Activated CD4-positive, alpha-beta T cell treated with anti-CD3 and anti-CD28 coated beads for 48 hours (primary cell): ENCODE results near the gene GABBR1.

Source experiments
- DNase-seq: peaks from one replicate; pipeline ENCODE4 v3.0.0-alpha.2; 2020

Gene GABBR1

DNA sequence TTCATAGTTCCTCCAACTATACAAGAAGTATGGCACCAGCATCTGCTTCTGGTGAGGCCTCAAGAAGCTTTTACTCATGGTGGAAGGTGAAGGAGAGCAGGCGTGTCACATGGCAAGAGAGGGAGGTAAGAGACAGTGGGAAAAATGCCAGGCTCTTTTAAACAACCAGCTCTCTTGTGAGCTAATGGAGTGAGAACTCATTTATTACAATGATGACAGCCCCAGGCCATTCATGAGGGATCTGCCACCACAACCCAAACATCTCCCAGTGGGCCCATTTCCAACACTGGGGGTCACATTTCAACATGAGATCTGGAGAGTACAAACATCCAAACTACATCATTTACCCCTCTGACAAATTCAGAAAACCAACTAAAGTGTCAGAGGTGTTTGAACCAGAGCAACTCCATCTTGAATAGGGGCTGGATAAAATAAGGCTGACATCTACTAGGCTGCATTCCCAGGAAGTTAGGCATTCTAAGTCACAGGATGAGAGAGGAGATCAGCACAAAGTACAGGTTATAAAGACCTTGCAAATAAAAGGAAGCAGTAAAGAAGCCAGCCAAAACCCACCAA, 71.3 kb downstream of the GABBR1 start:
- DNase-seq = no peak

DNA sequence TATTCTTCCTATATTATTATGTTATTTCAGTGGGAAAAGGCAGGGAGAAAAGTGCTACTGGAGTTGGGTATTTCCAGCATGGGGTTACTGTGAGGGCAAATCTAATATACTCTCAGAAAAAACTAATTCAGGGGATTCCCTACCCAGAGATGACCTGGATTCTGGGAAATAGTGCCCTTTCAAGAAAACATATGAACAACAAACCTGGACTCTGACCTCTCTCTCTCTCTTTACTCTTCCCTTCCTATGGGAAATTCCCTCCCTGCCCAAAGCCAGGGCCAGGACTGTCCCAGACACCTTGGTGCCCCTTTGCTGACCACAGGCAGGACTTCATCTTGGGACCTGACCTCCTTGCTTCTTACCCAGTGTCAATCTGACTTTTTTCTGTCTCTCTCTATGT, 71.9 kb downstream of the GABBR1 start:
- no peak for DNase-seq

DNA sequence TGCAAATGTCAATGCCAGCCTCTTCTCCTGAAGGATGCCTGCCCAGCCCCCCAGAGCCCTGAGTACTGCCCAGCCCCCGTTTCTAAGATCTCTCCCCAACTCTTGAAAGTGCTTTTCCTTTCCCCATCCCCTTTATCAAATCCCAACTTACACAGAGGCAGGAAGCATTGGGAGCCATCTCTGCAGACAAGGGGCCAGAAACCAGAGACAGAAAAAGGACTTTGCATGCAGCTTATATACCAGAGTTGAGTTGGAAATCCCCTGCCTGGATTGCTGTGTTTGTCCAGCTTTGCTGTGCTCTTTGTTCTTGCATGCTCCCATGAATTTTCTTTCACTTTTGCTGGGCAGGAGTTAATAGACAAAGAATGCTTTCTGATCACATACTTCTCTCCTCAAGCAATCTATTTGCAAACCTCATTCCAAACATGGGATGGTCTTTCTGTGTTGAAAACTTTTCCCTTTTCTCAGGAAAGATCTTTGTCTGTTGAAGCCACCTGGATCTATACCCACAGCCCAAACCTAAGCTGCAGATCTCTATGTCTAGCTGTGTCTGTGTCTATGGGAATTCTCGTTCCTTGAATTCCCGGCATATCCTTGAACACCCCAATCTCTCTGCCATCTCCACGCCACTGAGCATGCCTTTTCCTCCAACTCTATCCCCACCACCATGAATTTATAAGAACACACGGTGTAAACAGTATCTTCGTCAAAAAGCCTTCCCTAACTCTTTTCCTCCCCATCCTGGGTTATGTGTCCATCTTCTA, 73.3 kb downstream of the GABBR1 start, which contains the start of gene UBD:
UBD (minus strand) TSS at position 209 of the 764 bp plus-strand sequence; CDS start at position 178, 31 bp downstream.
- DNase-seq = no peak

DNA sequence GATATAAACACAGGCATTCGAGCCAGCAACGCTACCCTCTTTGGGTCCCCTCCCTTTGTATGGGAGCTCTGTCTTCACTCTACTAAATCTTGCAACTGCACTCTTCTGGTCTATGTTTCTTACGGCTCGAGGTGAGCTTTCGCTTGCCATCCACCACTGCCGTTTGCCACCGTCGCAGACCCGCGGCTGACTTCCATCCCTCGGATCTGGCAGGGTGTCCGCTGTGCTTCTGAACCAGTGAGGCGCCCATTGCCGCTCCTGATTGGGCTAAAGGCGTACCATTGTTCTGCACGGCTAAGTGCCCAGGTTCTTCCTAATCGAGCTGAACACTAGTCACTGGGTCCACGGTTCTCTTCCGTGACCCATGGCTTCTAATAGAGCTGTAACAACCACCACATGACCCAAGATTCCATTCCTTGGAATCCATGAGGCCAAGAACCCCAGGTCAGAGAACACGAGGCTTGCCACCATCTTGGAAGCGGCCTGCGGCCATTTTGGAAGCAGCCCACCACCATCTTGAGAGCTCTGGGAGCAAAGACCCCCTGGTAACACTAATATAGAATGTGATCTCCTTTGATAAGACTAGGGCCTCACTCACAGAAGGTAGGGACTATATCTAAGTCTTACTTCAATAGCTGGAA, 74.4 kb downstream of the GABBR1 start:
- DNase-seq = no peak

DNA sequence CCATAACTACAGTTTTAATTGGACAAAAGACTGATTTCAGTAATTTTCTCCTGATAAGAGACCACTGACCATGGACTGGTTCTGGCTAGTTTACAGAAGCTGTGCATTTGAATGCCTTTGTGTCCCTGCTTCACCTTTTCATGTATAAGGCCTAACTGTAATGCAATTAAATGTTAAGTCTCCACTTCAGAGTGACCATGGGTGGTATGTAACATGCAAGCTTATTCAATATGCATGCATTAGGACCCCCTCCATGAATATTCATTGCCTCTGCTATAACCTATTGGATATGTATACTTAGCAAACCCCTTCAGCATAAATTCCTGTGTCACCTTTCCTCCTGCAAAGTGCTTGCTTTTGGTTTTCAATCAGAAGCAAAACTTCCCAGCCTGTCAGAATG, 75.7 kb downstream of the GABBR1 start:
- no peak for DNase-seq

DNA sequence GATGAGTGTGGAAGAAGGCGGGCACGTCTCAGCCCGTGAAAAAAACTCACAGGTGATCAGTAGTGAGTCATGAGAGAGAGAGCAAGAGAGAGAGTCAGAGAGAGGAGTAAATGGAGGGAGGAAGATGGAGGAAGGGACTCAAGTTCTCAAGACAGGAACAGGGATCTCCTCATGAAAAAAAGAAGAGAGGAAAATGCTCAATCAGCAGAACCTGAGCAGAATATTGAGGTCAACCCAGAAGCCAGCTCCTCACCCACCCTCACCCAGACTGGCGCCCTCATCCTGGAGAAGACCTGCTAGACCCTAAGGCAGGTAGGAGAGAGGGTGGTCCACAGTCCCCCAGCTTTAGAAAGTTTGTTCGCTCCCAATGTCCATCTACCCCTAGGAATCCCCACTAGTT, 78.2 kb downstream of the GABBR1 start:
- no peak for DNase-seq

DNA sequence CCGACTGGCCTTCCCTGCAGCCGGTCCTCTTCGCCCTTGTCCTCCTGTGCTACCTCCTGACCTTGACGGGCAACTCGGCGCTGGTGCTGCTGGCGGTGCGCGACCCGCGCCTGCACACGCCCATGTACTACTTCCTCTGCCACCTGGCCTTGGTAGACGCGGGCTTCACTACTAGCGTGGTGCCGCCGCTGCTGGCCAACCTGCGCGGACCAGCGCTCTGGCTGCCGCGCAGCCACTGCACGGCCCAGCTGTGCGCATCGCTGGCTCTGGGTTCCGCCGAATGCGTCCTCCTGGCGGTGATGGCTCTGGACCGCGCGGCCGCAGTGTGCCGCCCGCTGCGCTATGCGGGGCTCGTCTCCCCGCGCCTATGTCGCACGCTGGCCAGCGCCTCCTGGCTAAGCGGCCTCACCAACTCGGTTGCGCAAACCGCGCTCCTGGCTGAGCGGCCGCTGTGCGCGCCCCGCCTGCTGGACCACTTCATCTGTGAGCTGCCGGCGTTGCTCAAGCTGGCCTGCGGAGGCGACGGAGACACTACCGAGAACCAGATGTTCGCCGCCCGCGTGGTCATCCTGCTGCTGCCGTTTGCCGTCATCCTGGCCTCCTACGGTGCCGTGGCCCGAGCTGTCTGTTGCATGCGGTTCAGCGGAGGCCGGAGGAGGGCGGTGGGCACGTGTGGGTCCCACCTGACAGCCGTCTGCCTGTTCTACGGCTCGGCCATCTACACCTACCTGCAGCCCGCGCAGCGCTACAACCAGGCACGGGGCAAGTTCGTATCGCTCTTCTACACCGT, 79.5 kb downstream of the GABBR1 start:
- DNase-seq = peak; percentile 40

DNA sequence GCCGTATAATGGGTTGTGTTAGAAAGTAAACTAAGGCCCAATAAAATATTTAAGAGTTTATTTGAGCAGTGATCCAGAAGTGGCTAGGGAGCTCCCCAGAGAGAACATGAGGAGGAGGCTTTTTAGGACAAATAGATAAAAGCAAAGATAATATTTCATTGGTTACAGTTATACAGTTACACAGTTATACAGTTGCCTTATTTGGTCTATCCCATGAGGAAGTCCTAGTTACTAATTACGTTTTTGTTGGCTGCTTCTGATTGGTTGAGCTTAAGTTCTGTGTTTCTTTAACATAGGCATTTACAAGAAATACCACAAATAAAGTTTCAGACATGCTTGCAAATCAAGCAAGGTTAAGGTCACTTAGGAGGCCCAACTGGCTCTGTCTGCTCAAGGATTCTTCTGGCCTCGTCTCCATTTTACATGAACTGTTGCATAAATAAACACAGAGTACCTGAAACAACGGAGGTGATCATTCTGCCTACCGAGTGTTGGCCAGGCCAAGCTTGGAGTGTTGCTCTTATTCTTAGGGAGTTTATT, 80.4 kb downstream of the GABBR1 start:
- no peak for DNase-seq

DNA sequence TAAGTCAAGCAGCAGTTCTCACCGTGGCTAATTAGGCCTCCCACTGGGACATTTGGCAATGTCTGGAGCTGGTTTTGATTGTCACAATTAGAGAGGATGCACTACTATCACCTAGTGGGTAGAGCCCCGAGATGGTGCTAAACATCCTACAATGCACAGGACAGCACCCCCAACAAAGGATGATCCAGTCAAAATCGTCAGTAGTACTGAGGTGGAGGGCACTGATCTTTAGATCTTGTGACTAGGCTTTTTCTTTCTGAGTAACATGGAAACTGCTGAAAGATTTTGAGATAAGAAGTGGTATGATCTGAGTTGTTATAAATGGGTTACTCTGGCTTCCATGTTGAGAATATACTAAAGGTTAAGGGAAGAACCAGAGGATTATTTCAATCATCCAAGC, 85.4 kb downstream of the GABBR1 start:
- peak; percentile 25 for DNase-seq

DNA sequence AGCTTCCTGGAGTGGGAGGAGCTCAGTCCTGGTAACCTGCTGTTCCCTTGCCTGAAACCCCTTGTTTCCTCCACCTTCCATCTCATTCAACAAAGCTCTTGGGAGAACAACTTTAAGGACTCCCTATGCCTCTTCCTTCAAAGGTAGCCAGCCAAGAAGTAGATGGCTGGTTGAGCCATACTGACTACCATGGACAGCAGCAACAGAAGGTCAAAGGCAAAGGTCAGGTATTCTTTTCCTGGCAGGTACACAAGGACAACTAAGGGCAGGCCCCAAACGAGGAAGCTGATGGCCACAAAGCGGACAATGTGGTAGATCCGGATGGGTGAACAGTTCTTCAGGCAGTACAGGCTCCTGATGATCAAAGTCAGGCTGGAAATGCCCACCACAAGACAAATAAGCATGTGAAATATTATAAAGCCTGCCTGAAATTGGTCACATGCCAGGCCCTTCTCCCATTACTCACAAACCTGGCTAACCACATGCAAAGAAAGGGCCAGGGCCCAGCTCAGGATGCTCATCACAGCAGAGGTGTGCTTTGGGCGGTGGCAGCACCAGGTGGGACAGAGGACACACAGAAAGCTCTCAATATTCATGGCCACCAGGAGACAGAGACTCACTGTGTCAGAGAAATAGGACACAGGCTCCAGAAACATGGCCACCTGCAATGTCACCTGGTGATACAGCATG, 95.1 kb downstream of the GABBR1 start:
- DNase-seq = no peak

DNA sequence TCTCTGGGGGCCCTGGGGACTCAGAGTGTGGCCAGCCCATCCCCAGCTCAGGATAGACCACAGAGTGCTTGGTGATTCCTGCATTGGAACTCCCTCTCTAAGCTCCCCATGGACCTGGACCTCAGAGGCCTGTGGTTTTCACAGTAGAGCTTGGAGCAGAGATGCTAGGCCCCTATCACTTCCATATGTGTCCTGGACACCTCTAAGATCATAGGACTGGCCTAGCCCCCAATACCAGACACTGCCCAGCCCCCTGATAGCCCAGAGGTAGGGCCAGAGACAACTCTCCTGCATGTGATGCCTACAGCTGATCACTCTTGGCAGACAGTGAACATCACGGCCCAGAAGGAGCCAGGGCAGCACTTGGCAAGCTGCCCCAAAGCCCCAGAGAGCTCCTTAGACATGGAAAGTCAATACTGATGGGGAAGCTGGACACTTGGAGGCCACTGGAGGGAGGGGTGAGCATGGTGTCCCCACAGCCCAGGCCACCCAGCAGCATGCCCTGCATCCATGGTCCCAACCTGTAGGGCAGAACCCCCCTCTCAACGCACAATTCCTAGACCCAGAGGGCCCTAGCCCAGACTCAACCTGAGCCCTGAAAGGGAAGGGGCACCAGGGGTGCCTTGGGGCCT, 100.5 kb downstream of the GABBR1 start:
- no peak for DNase-seq

DNA sequence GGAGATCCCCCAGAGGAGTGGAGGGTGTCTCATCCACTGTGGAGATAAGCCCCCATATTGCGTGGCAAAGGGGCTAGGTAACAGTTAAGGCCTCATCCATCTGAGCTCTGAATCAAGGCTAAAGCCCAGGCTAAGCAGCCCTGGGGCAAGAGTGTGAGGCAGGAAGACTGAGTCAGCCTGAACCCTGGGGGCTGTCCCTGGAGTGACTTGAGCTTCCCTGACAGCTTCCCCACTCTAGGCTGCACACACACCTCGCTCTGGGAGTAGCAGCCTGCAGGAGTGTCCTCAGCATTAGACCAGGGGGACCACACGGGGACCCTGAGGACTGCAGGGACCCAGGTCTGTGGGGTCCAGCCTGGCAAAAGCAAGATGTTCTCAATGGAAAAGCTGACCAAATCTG, 101.3 kb downstream of the GABBR1 start:
- DNase-seq = peak; percentile 48

DNA sequence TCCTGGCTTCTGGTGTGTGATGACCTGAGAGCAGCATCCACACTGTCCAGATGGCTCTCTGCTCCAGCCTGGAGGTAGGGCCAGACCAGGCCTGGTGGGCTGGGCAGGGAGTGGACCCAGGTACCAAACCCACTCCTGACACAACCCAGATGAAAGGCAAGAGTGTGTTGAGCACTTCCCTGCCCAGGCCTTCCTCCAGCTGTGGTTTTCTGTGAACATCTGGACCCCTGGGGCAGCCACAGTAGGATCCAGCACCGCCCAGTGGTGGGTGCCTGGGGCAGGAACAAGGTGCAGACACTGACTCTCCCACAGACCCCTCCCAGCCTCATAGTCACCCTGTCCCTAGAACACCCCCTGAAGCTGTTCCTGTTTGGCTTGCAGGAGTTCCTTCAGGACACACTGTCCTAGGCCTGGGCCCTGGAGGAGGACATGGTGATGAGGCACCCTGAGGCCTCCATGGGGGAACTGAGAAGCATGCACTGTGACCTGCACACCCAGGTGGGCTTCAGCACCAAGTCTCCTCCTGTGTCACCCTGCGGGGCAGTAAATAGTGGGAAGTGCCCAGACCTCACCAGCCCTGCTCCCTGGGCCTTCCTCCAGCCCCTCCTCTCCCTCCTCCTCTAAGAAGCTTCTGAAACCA, 102.2 kb downstream of the GABBR1 start:
- DNase-seq = no peak

DNA sequence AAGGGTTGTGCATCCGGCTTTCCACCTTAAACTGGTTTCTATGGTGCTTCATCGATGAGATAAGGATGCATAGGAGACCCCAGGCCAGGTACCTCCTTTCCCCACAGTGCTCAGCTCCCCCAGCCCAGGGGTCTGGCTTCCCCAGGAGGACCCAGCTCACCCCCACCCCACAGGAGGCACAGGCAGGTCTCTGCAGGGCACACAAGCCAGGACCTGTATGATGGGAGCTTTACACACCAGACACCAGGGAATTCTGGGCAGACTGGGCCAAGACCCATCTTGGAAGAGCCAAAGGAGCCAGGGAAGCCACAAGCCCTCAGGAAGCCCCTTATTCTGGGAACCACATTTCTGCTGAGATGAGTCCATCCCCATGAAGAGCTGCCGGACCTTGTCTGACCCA, 103.0 kb downstream of the GABBR1 start:
- DNase-seq = no peak

DNA sequence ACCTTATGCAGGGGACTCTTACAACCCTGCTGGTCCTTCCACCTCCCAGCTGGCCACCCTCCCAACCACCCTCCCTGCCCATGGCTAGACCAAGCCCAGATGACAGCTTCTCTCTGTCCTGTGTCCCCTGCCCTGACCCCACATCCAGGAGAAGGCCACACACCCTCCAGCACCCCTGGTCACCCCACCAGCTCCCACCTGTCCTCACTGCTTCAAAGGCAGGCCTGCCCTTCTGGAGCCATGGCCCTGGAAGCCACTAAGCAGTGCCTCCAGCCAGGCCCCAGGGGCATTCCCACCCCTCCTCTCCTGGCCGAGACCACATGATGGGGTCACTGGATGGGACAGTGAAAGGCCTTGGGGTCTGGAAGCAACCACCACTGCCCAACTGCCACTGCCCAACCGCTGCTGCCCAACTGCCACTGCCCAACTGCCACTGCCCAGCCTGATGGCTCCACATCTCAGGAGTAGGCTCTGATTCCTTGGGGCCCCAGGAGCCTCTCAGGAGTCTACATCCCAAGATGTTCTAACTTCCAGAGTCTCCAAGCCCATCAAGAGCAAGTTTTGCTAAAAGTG, 103.9 kb downstream of the GABBR1 start:
- no peak for DNase-seq

DNA sequence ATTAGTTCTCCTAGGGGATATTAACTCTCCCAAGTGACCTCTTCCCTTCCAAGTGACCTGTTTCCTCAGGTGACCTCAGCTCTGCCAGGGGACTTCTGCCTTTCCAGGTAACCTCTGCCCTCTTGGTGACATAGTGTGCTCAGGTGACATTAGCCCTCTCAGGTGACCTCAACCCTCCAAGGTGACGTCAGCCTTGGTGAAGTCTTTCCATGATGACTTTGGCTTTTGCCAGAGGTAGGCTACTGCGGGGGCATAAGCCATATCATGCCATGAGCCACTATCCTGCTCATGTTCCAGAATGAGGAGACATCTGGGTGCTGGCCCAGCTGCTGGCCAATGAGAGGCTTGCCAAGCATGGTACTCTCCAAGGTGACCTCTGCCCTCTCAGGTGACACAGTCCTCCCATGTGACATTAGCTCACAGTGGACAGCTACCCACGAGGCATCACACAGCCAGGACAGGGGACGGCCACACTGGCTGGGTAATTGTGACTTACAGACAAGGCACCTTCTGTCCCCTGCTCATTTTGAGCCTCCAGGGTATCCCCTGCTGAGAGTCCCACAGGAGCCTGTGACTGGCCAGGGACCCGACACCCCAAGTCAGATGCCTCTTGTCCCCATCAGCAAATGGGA, 104.6 kb downstream of the GABBR1 start:
- no peak for DNase-seq

DNA sequence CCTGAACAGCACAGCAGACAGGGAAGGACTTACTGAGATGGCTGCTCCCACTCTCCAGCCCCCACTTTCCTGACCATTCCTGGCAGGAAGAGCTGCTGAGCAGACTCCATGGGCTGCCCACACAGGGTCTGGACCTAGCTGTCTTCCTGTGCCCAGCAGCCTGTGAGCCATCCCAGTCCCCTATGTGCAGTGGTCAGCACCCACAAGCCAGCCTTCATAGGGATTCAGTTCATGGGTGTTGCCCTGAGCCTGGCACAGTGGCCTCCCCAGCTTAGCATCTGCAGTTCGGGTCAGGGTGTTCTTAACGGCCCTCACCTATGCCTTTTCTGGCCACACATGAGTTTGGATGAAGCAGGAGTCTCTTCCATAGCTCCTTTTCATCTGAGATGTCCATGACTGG, 105.4 kb downstream of the GABBR1 start:
- DNase-seq = no peak

DNA sequence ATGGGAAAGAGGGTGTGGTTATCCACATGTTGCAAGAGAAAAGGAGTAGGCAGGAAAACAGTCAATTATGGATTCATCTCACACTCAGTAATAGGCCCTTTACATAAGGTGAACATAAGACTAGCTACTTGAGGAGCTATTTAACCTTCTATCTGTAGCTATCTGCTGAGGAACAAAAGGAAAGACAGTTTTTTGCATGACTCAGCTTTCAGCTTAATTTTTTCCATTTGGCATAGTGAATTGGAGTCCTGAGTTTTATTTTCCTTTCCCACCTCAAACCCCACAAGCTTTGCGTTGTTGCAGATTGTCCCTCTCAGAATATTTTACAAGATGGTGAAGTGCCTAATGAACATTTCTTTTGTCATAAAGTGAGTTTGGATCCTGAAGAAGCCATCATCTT, 105.9 kb downstream of the GABBR1 start:
- DNase-seq = no peak

DNA sequence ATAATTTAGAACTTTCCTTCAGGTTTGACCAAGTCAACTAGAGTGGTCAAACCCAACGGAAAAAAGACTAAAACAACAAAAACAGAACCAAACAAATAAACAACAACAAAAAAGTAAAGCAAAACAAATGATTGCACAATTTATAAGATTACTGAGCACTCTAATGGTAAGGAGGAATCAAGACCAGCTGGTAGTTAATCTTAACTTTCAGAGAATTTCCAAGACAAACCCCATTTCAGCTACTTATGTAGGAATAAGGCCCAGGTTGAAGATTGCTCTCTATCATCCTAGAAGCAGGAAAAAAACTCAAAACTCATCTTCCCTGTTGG, 107.7 kb downstream of the GABBR1 start:
- DNase-seq = no peak

DNA sequence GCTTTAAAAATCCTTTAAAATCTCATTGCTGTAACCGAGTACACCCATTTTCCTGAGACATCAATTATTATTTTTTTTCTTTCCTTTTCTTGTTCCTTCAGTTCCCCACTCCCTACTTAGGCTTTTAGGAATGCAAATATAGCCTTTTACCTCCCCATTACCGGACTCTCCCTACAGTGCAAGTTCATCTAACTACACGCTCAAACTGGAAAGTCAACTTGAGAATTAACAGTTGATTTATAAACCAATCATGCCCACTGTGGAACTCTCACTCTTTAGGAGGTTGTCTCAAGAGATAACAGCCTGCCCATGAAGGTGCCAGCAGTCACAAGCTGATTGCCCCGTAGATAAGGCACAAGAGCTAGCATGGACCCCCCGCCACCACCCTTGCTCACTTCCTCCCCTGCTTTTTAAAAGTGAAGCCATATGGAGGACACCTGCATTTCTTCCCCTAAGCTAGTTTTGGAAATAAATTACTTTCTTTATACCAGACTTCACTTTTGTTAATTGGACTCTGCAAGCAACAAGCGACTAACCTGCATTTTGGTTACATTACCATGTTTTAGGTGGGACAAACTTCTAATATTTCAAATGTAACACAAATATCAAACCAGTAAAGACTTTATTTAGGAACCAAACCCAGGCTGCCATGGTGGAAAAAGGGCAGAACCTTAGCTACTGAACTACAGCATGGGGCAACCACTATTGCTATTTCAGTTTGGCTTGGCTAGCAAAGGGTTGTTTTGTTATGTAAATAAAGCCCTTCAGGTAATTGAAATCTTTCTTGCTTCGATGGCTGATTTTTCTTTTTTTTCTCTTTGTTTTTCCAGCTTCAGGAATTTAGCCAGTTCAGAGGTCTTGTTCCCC, 108.3 kb downstream of the GABBR1 start:
- DNase-seq = no peak
